Measurements from ENCODE around the gene BBOX1.
"Not testable (repeated sequence)": the region's sequence is repeated elsewhere in the genome, so short reads cannot be mapped to it uniquely, and the experiment has no call there.

BBOX1 gene

GRCh38 chr11:27111896-27112295 is 71.3 kb downstream of the BBOX1 start:
- intact Hi-C loops (cut with micrococcal nuclease), result no loop called here
- Mint-ChIP-seq H3K4me3 (no peak overlapping the region), H3K36me3 (ENCODE audit: low read depth) (no peaks in the 10 kb centered on the region), H3K9me3 (no peaks in the 10 kb centered on the region), H3K27ac (no peak overlapping the region), H3K4me1 (ENCODE audit: low read depth) (no peaks in the 10 kb centered on the region), H3K27me3 (no peaks in the 10 kb centered on the region)

- no peak overlapping the region for H3K27ac Mint-ChIP-seq
- H3K4me1 Mint-ChIP-seq (ENCODE audit: low read depth), result no peaks in the 10 kb centered on the region
- no peaks in the 10 kb centered on the region for H3K9me3 Mint-ChIP-seq
- intact Hi-C loops (cut with micrococcal nuclease), result no loop called here
- no peak overlapping the region for H3K4me3 Mint-ChIP-seq
- H3K27me3 Mint-ChIP-seq, result no peaks in the 10 kb centered on the region
- no peaks in the 10 kb centered on the region for H3K36me3 Mint-ChIP-seq (ENCODE audit: low read depth)
Measured at GRCh38 chr11:27112946-27113345, 72.3 kb downstream of the BBOX1 start.

GRCh38 chr11:27115051-27115650 is 74.5 kb downstream of the BBOX1 start:
- Mint-ChIP-seq H3K27me3 (no peaks in the 10 kb centered on the region), H3K9me3 (no peaks in the 10 kb centered on the region), H3K4me1 (ENCODE audit: low read depth) (no peaks in the 10 kb centered on the region), H3K4me3 (no peak overlapping the region), H3K36me3 (ENCODE audit: low read depth) (no peaks in the 10 kb centered on the region), H3K27ac (no peak overlapping the region)
- intact Hi-C loops (cut with micrococcal nuclease), result no loop called here

GRCh38 chr11:27116684-27117083 is 76.1 kb downstream of the BBOX1 start:
- H3K9me3 Mint-ChIP-seq, result no peaks in the 10 kb centered on the region
- H3K4me1 Mint-ChIP-seq (ENCODE audit: low read depth), result no peaks in the 10 kb centered on the region
- H3K27ac Mint-ChIP-seq, result no peak overlapping the region
- intact Hi-C loops (cut with micrococcal nuclease), result no loop called here
- H3K4me3 Mint-ChIP-seq, result no peak overlapping the region
- no peaks in the 10 kb centered on the region for H3K36me3 Mint-ChIP-seq (ENCODE audit: low read depth)
- no peaks in the 10 kb centered on the region for H3K27me3 Mint-ChIP-seq

GRCh38 chr11:27118371-27118770 is 77.8 kb downstream of the BBOX1 start:
- intact Hi-C loops (cut with micrococcal nuclease), result no loop called here
- no peaks in the 10 kb centered on the region for H3K9me3 Mint-ChIP-seq
- no peak overlapping the region for H3K27ac Mint-ChIP-seq
- no peaks in the 10 kb centered on the region for H3K4me1 Mint-ChIP-seq (ENCODE audit: low read depth)
- H3K27me3 Mint-ChIP-seq, result no peaks in the 10 kb centered on the region
- no peak overlapping the region for H3K4me3 Mint-ChIP-seq
- no peaks in the 10 kb centered on the region for H3K36me3 Mint-ChIP-seq (ENCODE audit: low read depth)

- intact Hi-C loops (cut with micrococcal nuclease), result no loop called here
- Mint-ChIP-seq H3K36me3 (ENCODE audit: low read depth) (no peaks in the 10 kb centered on the region), H3K4me3 (no peak overlapping the region), H3K27me3 (no peaks in the 10 kb centered on the region), H3K9me3 (no peaks in the 10 kb centered on the region), H3K27ac (no peak overlapping the region), H3K4me1 (ENCODE audit: low read depth) (no peaks in the 10 kb centered on the region)
Measured at GRCh38 chr11:27118949-27119348, 78.3 kb downstream of the BBOX1 start.

- no peaks in the 10 kb centered on the region for H3K36me3 Mint-ChIP-seq (ENCODE audit: low read depth)
- H3K27ac Mint-ChIP-seq, result no peak overlapping the region
- H3K4me1 Mint-ChIP-seq (ENCODE audit: low read depth), result no peaks in the 10 kb centered on the region
- H3K4me3 Mint-ChIP-seq, result no peak overlapping the region
- no peaks in the 10 kb centered on the region for H3K27me3 Mint-ChIP-seq
- H3K9me3 Mint-ChIP-seq, result no peaks in the 10 kb centered on the region
- intact Hi-C loops (cut with micrococcal nuclease), result no loop called here
Measured at GRCh38 chr11:27119396-27119795, 78.8 kb downstream of the BBOX1 start.

GRCh38 chr11:27120211-27120610 is 79.6 kb downstream of the BBOX1 start:
- no peaks in the 10 kb centered on the region for H3K36me3 Mint-ChIP-seq (ENCODE audit: low read depth)
- H3K27ac Mint-ChIP-seq, result no peak overlapping the region
- no peak overlapping the region for H3K4me3 Mint-ChIP-seq
- H3K4me1 Mint-ChIP-seq (ENCODE audit: low read depth), result no peaks in the 10 kb centered on the region
- no peaks in the 10 kb centered on the region for H3K27me3 Mint-ChIP-seq
- H3K9me3 Mint-ChIP-seq, result no peaks in the 10 kb centered on the region
- intact Hi-C loops (cut with micrococcal nuclease), result no loop called here

- Mint-ChIP-seq H3K27ac (no peak overlapping the region), H3K36me3 (ENCODE audit: low read depth) (no peaks in the 10 kb centered on the region), H3K27me3 (no peaks in the 10 kb centered on the region), H3K4me3 (no peak overlapping the region), H3K4me1 (ENCODE audit: low read depth) (no peaks in the 10 kb centered on the region), H3K9me3 (no peaks in the 10 kb centered on the region)
- intact Hi-C loops (cut with micrococcal nuclease), result no loop called here
Measured at GRCh38 chr11:27122001-27122400, 81.4 kb downstream of the BBOX1 start.

GRCh38 chr11:27124514-27125264 is 84.1 kb downstream of the BBOX1 start:
- peaks cover 14% of the 10 kb centered on the region for H3K9me3 Mint-ChIP-seq
- H3K27me3 Mint-ChIP-seq, result no peaks in the 10 kb centered on the region
- H3K4me3 Mint-ChIP-seq, result no peak overlapping the region
- H3K36me3 Mint-ChIP-seq (ENCODE audit: low read depth), result no peaks in the 10 kb centered on the region
- intact Hi-C loops (cut with micrococcal nuclease), result no loop called here
- no peaks in the 10 kb centered on the region for H3K4me1 Mint-ChIP-seq (ENCODE audit: low read depth)
- H3K27ac Mint-ChIP-seq, result no peak overlapping the region

GRCh38 chr11:27129686-27130085 is 89.1 kb downstream of the BBOX1 start:
- intact Hi-C loops (cut with micrococcal nuclease), result no loop called here
- no peaks in the 10 kb centered on the region for H3K36me3 Mint-ChIP-seq (ENCODE audit: low read depth)
- H3K9me3 Mint-ChIP-seq, result peaks cover 17% of the 10 kb centered on the region
- no peaks in the 10 kb centered on the region for H3K4me1 Mint-ChIP-seq (ENCODE audit: low read depth)
- H3K27ac Mint-ChIP-seq, result no peak overlapping the region
- H3K4me3 Mint-ChIP-seq, result no peak overlapping the region
- H3K27me3 Mint-ChIP-seq, result no peaks in the 10 kb centered on the region

- no peaks in the 10 kb centered on the region for H3K36me3 Mint-ChIP-seq (ENCODE audit: low read depth)
- H3K4me1 Mint-ChIP-seq (ENCODE audit: low read depth), result no peaks in the 10 kb centered on the region
- H3K9me3 Mint-ChIP-seq, result peaks cover 28% of the 10 kb centered on the region
- no peaks in the 10 kb centered on the region for H3K27me3 Mint-ChIP-seq
- H3K27ac Mint-ChIP-seq, result no peak overlapping the region
- H3K4me3 Mint-ChIP-seq, result no peak overlapping the region
- intact Hi-C loops (cut with micrococcal nuclease), result no loop called here
Measured at GRCh38 chr11:27130806-27131205, 90.2 kb downstream of the BBOX1 start.

- H3K36me3 Mint-ChIP-seq (ENCODE audit: low read depth); H3K27me3 Mint-ChIP-seq; intact Hi-C loops (cut with micrococcal nuclease); H3K4me3 Mint-ChIP-seq; H3K27ac Mint-ChIP-seq; H3K4me1 Mint-ChIP-seq (ENCODE audit: low read depth): not testable (repeated sequence)
- peaks cover 28% of the 10 kb centered on the region for H3K9me3 Mint-ChIP-seq
Measured at GRCh38 chr11:27135924-27136329, 95.3 kb downstream of the BBOX1 start.

- intact Hi-C loops (cut with micrococcal nuclease), result no loop called here
- Mint-ChIP-seq H3K36me3 (ENCODE audit: low read depth) (no peaks in the 10 kb centered on the region), H3K27ac (no peak overlapping the region), H3K4me3 (no peak overlapping the region), H3K4me1 (ENCODE audit: low read depth) (no peaks in the 10 kb centered on the region), H3K27me3 (no peaks in the 10 kb centered on the region), H3K9me3 (peaks cover 51% of the 10 kb centered on the region)
Measured at GRCh38 chr11:27138716-27139115, 98.1 kb downstream of the BBOX1 start.
